DND-41 (cell line): ENCODE data around the gene ZNF653.

Source experiments
- CTCF ChIP-seq: IDR thresholded peaks from 2 replicates; pipeline ENCODE4 v1.5.1; 2012; ENCODE audit warnings: borderline replicate concordance, low read length, moderate library complexity, mild to moderate bottlenecking; ENCODE audit not compliant: poor library complexity, severe bottlenecking; ENCODE audit errors: extremely low read depth
- EZH2 ChIP-seq: IDR thresholded peaks from 3 replicates; pipeline ENCODE4 v1.6.1; 2012; ENCODE audit warnings: borderline replicate concordance, low read depth, mild to moderate bottlenecking, moderate library complexity, low read length, inconsistent platforms; ENCODE audit not compliant: severe bottlenecking

- no peak for TF ChIP-seq CTCF
- TF ChIP-seq EZH2, result no peak
Measured at GRCh38 chr19:11528551-11529341, 23.1 kb upstream of the ZNF653 start, which contains the start of gene ECSIT.
